Measurements from ENCODE around the gene SCNN1A. TPM values are rescaled to one million over a fixed set of nuclear protein-coding genes. Genes with fewer than 3 reads are reported as not detected.

The SCNN1A gene
- total RNA-seq, 2 donors from 2014 or later = 1.1 to 2.8 TPM

GRCh38 chr12:6306151-6306550 lies 69.2 kb downstream of the SCNN1A start:
- H3K36me3 Mint-ChIP-seq = no peaks in the 10 kb centered on the region
- ATAC-seq (no peak), DNase-seq (ENCODE audit: low spot score in 2 of 2) (no peak)
- no peaks in the 10 kb centered on the region for H3K9me3 Mint-ChIP-seq
- H3K27ac Mint-ChIP-seq = no peak overlapping the region

GRCh38 chr12:6303071-6303470 lies 72.3 kb downstream of the SCNN1A start:
- Mint-ChIP-seq H3K27ac (no peak overlapping the region), H3K36me3 (no peaks in the 10 kb centered on the region), H3K9me3 (no peaks in the 10 kb centered on the region)
- ATAC-seq = no peak
- DNase-seq (ENCODE audit: low spot score in 2 of 2) = no peak

- Mint-ChIP-seq H3K9me3 (no peaks in the 10 kb centered on the region), H3K36me3 (no peaks in the 10 kb centered on the region)
- no peak for ATAC-seq
Observed at GRCh38 chr12:6302621-6303020, 72.7 kb downstream of the SCNN1A start.

GRCh38 chr12:6301721-6302120 lies 73.6 kb downstream of the SCNN1A start:
- Mint-ChIP-seq H3K9me3 (no peaks in the 10 kb centered on the region), H3K27ac (no peak overlapping the region), H3K36me3 (no peaks in the 10 kb centered on the region)
- no peak for ATAC-seq
- DNase-seq (ENCODE audit: low spot score in 2 of 2) = no peak

More at GRCh38 chr12:6302621-6303020, 72.7 kb downstream of the SCNN1A start:
- no peak for DNase-seq (ENCODE audit: low spot score in 2 of 2)
- no peak overlapping the region for H3K27ac Mint-ChIP-seq

DNA sequence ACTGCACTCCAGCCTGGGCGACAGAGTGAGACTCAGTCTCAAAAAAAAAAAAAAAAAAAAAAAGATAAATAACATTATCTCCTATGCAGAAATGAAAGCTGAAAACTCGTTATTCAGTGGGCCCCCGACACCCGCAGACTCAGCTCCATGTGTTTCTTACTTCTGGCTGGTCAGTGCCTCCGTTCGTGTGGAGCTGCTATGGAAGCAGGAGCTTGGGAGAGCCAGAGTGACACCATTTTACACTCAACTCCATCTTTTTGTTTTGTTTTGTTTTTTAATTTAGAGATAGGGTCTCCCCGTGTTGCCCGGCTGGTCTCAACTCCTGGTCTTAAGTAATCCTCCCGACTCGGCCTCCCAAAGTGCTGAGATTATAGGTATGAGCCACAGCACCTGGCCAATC lies 78.2 kb downstream of the SCNN1A start:
- no peak for DNase-seq (ENCODE audit: low spot score in 2 of 2)
- no peak overlapping the region for H3K27ac Mint-ChIP-seq
- no peaks in the 10 kb centered on the region for H3K9me3 Mint-ChIP-seq
- ATAC-seq = no peak
- no peaks in the 10 kb centered on the region for H3K36me3 Mint-ChIP-seq

Other genes starting within 250 kb of the SCNN1A start
- 10 to 100 TPM in 1 of 2 donors, 1 to 10 TPM in 1; 3.4 to 27.0 TPM for gene CD9, start 175.2 kb downstream of the SCNN1A start, total RNA-seq
- gene PLEKHG6, start 64.9 kb downstream of the SCNN1A start, total RNA-seq = not detected
- 10 to 100 TPM; 49.3 to 62.6 TPM for gene TNFRSF1A, start 33.5 kb downstream of the SCNN1A start, total RNA-seq
- 1 to 10 TPM; 2.0 to 3.1 TPM for gene LTBR, start 8.6 kb upstream of the SCNN1A start, total RNA-seq
- 100 to 1,000 TPM in 1 of 2 donors, 10 to 100 TPM in 1; 77.9 to 162 TPM for gene CD27, start 69.4 kb upstream of the SCNN1A start, total RNA-seq
- 10 to 100 TPM; 31.4 to 33.7 TPM for gene TAPBPL, start 76.5 kb upstream of the SCNN1A start, total RNA-seq
- gene VAMP1, start 95.1 kb upstream of the SCNN1A start, total RNA-seq = 100 to 1,000 TPM in 1 of 2 donors, 10 to 100 TPM in 1; 47.6 to 151 TPM
- gene MRPL51, start 117.7 kb upstream of the SCNN1A start, total RNA-seq = 100 to 1,000 TPM; 305 to 440 TPM
- gene NCAPD2, start 118.5 kb upstream of the SCNN1A start, total RNA-seq = 100 to 1,000 TPM; 208 to 276 TPM
- 1,000 to 10,000 TPM; 5,900 to 8,209 TPM for gene GAPDH, start 159.0 kb upstream of the SCNN1A start, total RNA-seq
- 10 to 100 TPM; 10.3 to 16.4 TPM for gene IFFO1, start 180.5 kb upstream of the SCNN1A start, total RNA-seq
- gene NOP2, start 192.7 kb upstream of the SCNN1A start, total RNA-seq = 10 to 100 TPM; 78.8 to 79.8 TPM
- 100 to 1,000 TPM; 288 to 307 TPM for gene CHD4, start 231.8 kb upstream of the SCNN1A start, total RNA-seq